H1 (cell line): Measurements from ENCODE around the gene RDH12. TPM values are rescaled to one million over a fixed set of nuclear protein-coding genes. Genes with fewer than 3 reads are reported as not detected.

Experiments used
- ASH2L ChIP-seq: fragments of 200-600, 300-600 bp; sonication (generic); IDR thresholded peaks from one replicate; pipeline ENCODE4 v1.7.1; 2017; ENCODE audit warnings: low read length
- BRCA1 ChIP-seq: IDR thresholded peaks from 2 replicates; pipeline ENCODE4 v1.6.1; 2012; ENCODE audit warnings: low read depth, low read length, improper control_type of control experiment
- CBX5 ChIP-seq: fragments of 300-800, 300-1000 bp; sonication (generic); IDR thresholded peaks from 2 replicates; pipeline ENCODE4 v1.7.1; 2016; ENCODE audit warnings: antibody characterized with exemption, low read length, low read depth
- CEBPB ChIP-seq: IDR thresholded peaks from 2 replicates; pipeline ENCODE4 v1.6.1; 2012; ENCODE audit warnings: low read depth, low read length
- CHD1 ChIP-seq: IDR thresholded peaks from 2 replicates; pipeline ENCODE4 v1.6.1; 2012; ENCODE audit warnings: low read depth, low read length, improper control_type of control experiment
- CHD2 ChIP-seq: IDR thresholded peaks from 2 replicates; pipeline ENCODE4 v1.6.1; 2012; ENCODE audit warnings: low read length, improper control_type of control experiment
- CREB1 ChIP-seq: IDR thresholded peaks from 2 replicates; pipeline ENCODE4 v1.6.1; 2012; ENCODE audit warnings: inconsistent platforms
- GABPA ChIP-seq: IDR thresholded peaks from 2 replicates; pipeline ENCODE4 v1.6.1; 2011; ENCODE audit warnings: mild to moderate bottlenecking, low read length, moderate library complexity, borderline replicate concordance; ENCODE audit not compliant: insufficient read depth
- HDAC2 ChIP-seq, 2 experiments: fragments of 300-600 bp in 1 of 2; sonication (generic) in 1 of 2; IDR thresholded peaks; 2 replicates each; pipeline ENCODE4 v1.6.1; 2011 to 2012; ENCODE audit warnings: low read depth in 2 of 2, low read length in 2 of 2, mild to moderate bottlenecking in 2 of 2, moderate library complexity in 2 of 2, borderline replicate concordance in 1 of 2, inconsistent platforms in 1 of 2
- JUN ChIP-seq: IDR thresholded peaks from 2 replicates; pipeline ENCODE4 v1.6.1; 2011; ENCODE audit warnings: low read depth, mild to moderate bottlenecking, improper control_type of control experiment, low read length
- JUND ChIP-seq: IDR thresholded peaks from 2 replicates; pipeline ENCODE4 v1.6.1; 2011; ENCODE audit warnings: mild to moderate bottlenecking, improper control_type of control experiment, low read length
- PHF8 ChIP-seq: fragments of 200-600 bp; sonication (generic); conservative IDR thresholded peaks from 2 replicates; pipeline ENCODE4 v1.7.1; 2012; ENCODE audit warnings: low read depth, mild to moderate bottlenecking, inconsistent platforms, low read length, moderate library complexity
- POLR2A ChIP-seq, 2 experiments: IDR thresholded peaks; 1 replicate in 1 of 2; 2 replicates in 1 of 2; pipeline ENCODE4 v1.6.1; 2011; ENCODE audit warnings: low read depth in 2 of 2, low read length in 2 of 2, mild to moderate bottlenecking in 2 of 2; ENCODE audit errors: control extremely low read depth in 1 of 2
- POLR2AphosphoS5 ChIP-seq: IDR thresholded peaks from 2 replicates; pipeline ENCODE4 v1.6.1; 2011; ENCODE audit warnings: low read depth, low read length
- POU5F1 ChIP-seq: IDR thresholded peaks from 2 replicates; pipeline ENCODE4 v1.6.1; 2011; ENCODE audit warnings: low read depth, mild to moderate bottlenecking, low read length, moderate library complexity
- RXRA ChIP-seq: IDR thresholded peaks from 2 replicates; pipeline ENCODE4 v1.6.1; 2011; ENCODE audit warnings: low read depth, mild to moderate bottlenecking, low read length, moderate library complexity; ENCODE audit not compliant: insufficient read depth
- SAP30 ChIP-seq: fragments of 300-600 bp; sonication (generic); IDR thresholded peaks from 2 replicates; pipeline ENCODE4 v1.7.1; 2012; ENCODE audit warnings: low read length, moderate library complexity, mild to moderate bottlenecking, inconsistent platforms; ENCODE audit not compliant: insufficient read depth, insufficient replicate concordance
- TAF1 ChIP-seq: IDR thresholded peaks from 2 replicates; pipeline ENCODE4 v1.6.1; 2011; ENCODE audit warnings: mild to moderate bottlenecking, low read depth, low read length
- TAF7 ChIP-seq: optimal IDR thresholded peaks from 2 replicates; pipeline ENCODE3; 2011; ENCODE audit warnings: low read depth, mild to moderate bottlenecking, inconsistent platforms, low read length, moderate library complexity, borderline replicate concordance
- ZNF274 ChIP-seq: IDR thresholded peaks from 2 replicates; pipeline ENCODE4 v1.7.0; 2012; ENCODE audit warnings: low read length, borderline replicate concordance; ENCODE audit errors: extremely low read depth
- polyA plus RNA-seq, 7 experiments: library from polyadenylated mRNA; depleted of rRNA in 3 of 7; stranded (reverse) in 5 of 7; unstranded in 2 of 7; fragments of >200 nt in 5 of 7; fragments of 200-250 nt in 2 of 7; gene quantifications; 1 replicate in 5 of 7; 2 replicates in 1 of 7; 4 replicates in 1 of 7; pipeline versions ENCODE4 v1.2.1 to v1.2.3, GENCODE V29; 2011 to 2013; ENCODE audit warnings: missing spikeins in 2 of 7, mixed read lengths in 2 of 7
- total RNA-seq: library from RNA; stranded (reverse); fragmentation: NEBNext Ultra II Directional; extraction: Animal tissue kit (Norgen Biotek cat#: 25700); gene quantifications from 2 replicates; pipeline ENCODE4 v1.2.1, GENCODE V29; 2021
- TF ChIP-seq, protein P1 (sequence below): IDR thresholded peaks from 2 replicates; pipeline ENCODE4 v1.6.1; 2012; ENCODE audit warnings: low read length, inconsistent platforms
- TF ChIP-seq, protein P2 (sequence below): IDR thresholded peaks from 2 replicates; pipeline ENCODE4 v1.6.1; 2011; ENCODE audit warnings: low read depth, mild to moderate bottlenecking, low read length; ENCODE audit not compliant: insufficient read depth

RDH12 gene
- total and polyA plus RNA-seq, 2 of the 8 experiments (the other 6 are each of a cell fraction or from before 2014, with no cell fraction given), result 1.2 to 1.5 TPM

DNA sequence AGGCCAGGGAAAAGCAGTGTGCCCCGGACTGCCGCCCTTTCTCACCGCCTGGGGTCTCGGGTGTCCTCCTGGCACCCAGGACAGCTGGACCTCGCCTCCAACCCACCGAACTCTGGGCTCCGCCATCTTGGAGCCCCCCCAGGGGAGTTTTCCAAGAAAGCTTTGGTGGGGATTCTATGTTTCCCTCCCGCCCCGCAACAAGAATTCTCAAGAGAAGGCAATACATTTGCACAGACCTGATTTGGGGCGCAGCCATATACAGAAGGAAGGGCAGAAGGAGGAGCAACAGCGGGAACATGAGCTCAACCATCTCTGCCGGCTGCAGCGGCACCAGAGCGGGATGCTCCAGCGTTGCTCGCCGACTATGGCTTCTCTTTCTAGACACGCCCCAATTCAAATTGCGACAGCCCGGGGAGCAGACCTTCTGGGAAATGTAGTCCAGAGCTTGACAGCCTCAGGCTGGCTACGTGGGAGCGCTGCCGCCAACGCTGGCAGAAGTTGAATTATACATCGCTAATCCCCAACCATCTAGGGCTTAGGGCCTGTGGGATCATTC is 6.2 kb upstream of the RDH12 start, which contains the start of gene RDH11 (continued):
- TF ChIP-seq JUND, result no peak
- TF ChIP-seq CHD2, result no peak
- TF ChIP-seq GABPA, result no peak
- TF ChIP-seq BRCA1, result no peak
- TF ChIP-seq CREB1, result peak; percentile 49
- peak; percentile 88 for TF ChIP-seq TAF7
- TF ChIP-seq CBX5, result no peak
- TF ChIP-seq CHD1, result peak; percentile 19; the same call in 1 of the 2 replicates
- peak; percentile 95 to 98 for TF ChIP-seq POLR2A (IDR thresholded peaks at IDR 0.05; ENCODE audit: control extremely low read depth in 1 of 2, low read depth in 2 of 2, low read length in 2 of 2)
- peak; percentile 97 for TF ChIP-seq PHF8
- TF ChIP-seq HDAC2 (IDR thresholded peaks at IDR 0.05; ENCODE audit: borderline replicate concordance in 1 of 2, low read depth in 2 of 2, low read length in 2 of 2), result 0 out of 4 replicates have a peak, but pooled peaks of 1 of the 2 experiments have one; percentile 20
- TF ChIP-seq CEBPB, result peak; percentile 96
- TF ChIP-seq POLR2AphosphoS5, result peak; percentile 100
- peak; percentile 83 for TF ChIP-seq SAP30
- TF ChIP-seq POU5F1, result no peak
- TF ChIP-seq, protein P1, sequence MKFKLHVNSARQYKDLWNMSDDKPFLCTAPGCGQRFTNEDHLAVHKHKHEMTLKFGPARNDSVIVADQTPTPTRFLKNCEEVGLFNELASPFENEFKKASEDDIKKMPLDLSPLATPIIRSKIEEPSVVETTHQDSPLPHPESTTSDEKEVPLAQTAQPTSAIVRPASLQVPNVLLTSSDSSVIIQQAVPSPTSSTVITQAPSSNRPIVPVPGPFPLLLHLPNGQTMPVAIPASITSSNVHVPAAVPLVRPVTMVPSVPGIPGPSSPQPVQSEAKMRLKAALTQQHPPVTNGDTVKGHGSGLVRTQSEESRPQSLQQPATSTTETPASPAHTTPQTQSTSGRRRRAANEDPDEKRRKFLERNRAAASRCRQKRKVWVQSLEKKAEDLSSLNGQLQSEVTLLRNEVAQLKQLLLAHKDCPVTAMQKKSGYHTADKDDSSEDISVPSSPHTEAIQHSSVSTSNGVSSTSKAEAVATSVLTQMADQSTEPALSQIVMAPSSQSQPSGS, result no peak
- TF ChIP-seq TAF1, result peak; percentile 95
- no peak for TF ChIP-seq RXRA
- peak; percentile 81 for TF ChIP-seq ASH2L
- TF ChIP-seq ZNF274, result no peak
- no peak for TF ChIP-seq JUN
- TF ChIP-seq, protein P2, sequence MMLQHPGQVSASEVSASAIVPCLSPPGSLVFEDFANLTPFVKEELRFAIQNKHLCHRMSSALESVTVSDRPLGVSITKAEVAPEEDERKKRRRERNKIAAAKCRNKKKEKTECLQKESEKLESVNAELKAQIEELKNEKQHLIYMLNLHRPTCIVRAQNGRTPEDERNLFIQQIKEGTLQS, result peak; percentile 51; the same call in 1 of the 2 replicates
